Measurements from ENCODE around the gene WDR35. TPM values are rescaled to one million over a fixed set of nuclear protein-coding genes. Genes with fewer than 3 reads are reported as not detected.

WDR35 gene
- total RNA-seq, 1 experiment from 2014 or later = 16.7 TPM

DNA sequence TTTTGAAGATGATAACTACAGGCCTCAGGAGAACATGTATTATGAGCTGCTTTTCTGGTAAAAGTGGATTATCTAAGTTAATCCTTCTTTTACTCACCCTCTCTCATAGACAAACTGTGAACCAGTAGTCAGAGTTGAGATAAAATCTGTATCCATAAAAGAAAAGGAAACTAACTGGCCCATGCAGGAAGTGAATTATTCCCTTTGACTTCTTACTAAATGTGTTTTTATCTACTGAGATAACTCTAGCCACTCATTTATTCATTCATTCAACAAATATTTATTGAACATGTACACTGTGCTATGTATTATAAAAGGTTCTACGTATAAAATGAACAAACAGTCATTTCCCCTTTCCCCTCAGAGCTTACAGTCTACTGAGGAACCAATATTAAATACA, 10.0 kb downstream of the WDR35 start:
- TF ChIP-seq, protein P1, sequence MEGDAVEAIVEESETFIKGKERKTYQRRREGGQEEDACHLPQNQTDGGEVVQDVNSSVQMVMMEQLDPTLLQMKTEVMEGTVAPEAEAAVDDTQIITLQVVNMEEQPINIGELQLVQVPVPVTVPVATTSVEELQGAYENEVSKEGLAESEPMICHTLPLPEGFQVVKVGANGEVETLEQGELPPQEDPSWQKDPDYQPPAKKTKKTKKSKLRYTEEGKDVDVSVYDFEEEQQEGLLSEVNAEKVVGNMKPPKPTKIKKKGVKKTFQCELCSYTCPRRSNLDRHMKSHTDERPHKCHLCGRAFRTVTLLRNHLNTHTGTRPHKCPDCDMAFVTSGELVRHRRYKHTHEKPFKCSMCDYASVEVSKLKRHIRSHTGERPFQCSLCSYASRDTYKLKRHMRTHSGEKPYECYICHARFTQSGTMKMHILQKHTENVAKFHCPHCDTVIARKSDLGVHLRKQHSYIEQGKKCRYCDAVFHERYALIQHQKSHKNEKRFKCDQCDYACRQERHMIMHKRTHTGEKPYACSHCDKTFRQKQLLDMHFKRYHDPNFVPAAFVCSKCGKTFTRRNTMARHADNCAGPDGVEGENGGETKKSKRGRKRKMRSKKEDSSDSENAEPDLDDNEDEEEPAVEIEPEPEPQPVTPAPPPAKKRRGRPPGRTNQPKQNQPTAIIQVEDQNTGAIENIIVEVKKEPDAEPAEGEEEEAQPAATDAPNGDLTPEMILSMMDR (conservative IDR thresholded peaks at IDR 0.05) = no peak
- H3K18ac ChIP-seq (ENCODE audit: insufficient read length, low read depth, low read length) = no peak overlapping the region
- no peak overlapping the region for H3K23ac ChIP-seq (ENCODE audit: insufficient read length, low read depth, low read length)
- Mint-ChIP-seq H3K27ac (no peak overlapping the region), H3K4me1 (no peaks in the 10 kb centered on the region), H3K36me3 (ENCODE audit: insufficient read depth in 1 of 3, low read depth in 3 of 3) (peaks cover 8 to 25% (median 14%) of the 10 kb centered on the region in 3 experiments; a peak in 6 of 7 replicates), H3K9me3 (no peaks in the 10 kb centered on the region), H3K4me3 (no peak overlapping the region), H3K27me3 (ENCODE audit: low read depth) (no peaks in the 10 kb centered on the region)
- no peak overlapping the region for H3K14ac ChIP-seq (ENCODE audit: insufficient read depth, low read length)
- no CpG with 5 or more reads among the region's 1 CpG for WGBS (ENCODE audit: extremely low coverage, insufficient read length, low lambda C conversion rate)
- H2BK20ac ChIP-seq (ENCODE audit: low read depth, low read length, poor library complexity, severe bottlenecking) = no peak overlapping the region
- no peak overlapping the region for H4K8ac ChIP-seq (replicated peaks; ENCODE audit: insufficient read length, low read depth, low read length)
- H2BK120ac ChIP-seq (ENCODE audit: low read depth, low read length, poor library complexity, severe bottlenecking) = no peak overlapping the region
- no peak overlapping the region for H3K56ac ChIP-seq (ENCODE audit: insufficient read length, low read depth, low read length)
- no peak overlapping the region for H2BK15ac ChIP-seq (ENCODE audit: low read depth, low read length)
- H3K79me2 ChIP-seq (ENCODE audit: insufficient read depth, low read length) = no peaks in the 10 kb centered on the region
- H4K5ac ChIP-seq (ENCODE audit: insufficient read length, low read depth, low read length) = no peak overlapping the region
- no peak overlapping the region for H2BK5ac ChIP-seq (ENCODE audit: insufficient read length, low read length)
- H3T11ph ChIP-seq (ENCODE audit: low read length) = no peak overlapping the region
- H2BK12ac ChIP-seq (ENCODE audit: insufficient read length, low read depth, low read length) = no peak overlapping the region
- H3K4me2 ChIP-seq (ENCODE audit: insufficient read depth, insufficient read length, low read length) = no peak overlapping the region
- H2AFZ ChIP-seq (ENCODE audit: low read length) = no peak overlapping the region
- H3K23me2 ChIP-seq (ENCODE audit: insufficient read length, low read depth, low read length, poor library complexity, severe bottlenecking) = no peaks in the 10 kb centered on the region
- no peaks in the 10 kb centered on the region for H3K9me3 ChIP-seq (ENCODE audit: control insufficient read depth, low read depth, low read length)
- H4K91ac ChIP-seq (ENCODE audit: insufficient read length, low read depth, low read length) = no peak overlapping the region
- no peaks in the 10 kb centered on the region for H3K4me1 ChIP-seq (ENCODE audit: insufficient read depth, low read length)
- no peak overlapping the region for H2AK5ac ChIP-seq (ENCODE audit: insufficient read length, low read length)
- H3K4ac ChIP-seq (ENCODE audit: low read depth, low read length) = no peak overlapping the region
- H4K20me1 ChIP-seq (ENCODE audit: control insufficient read depth, insufficient read depth, insufficient read length) = no peaks in the 10 kb centered on the region
- peaks cover 3% of the 10 kb centered on the region for H3K79me1 ChIP-seq (ENCODE audit: insufficient read depth, low read depth, low read length, poor library complexity, severe bottlenecking)
- no peak for DNase-seq
- H3K27ac ChIP-seq (ENCODE audit: insufficient read length, low read depth, low read length) = no peak overlapping the region
- no peak overlapping the region for H3K9ac ChIP-seq (ENCODE audit: extremely low read depth, insufficient read length, low read length)
- no peaks in the 10 kb centered on the region for H3K27me3 ChIP-seq (ENCODE audit: insufficient read depth, low read length)

Measured in H9 (cell line).